ENCODE data around the gene DNAJB6. TPM values are rescaled to one million over a fixed set of nuclear protein-coding genes. Genes with fewer than 3 reads are reported as not detected.

DNAJB6 gene
- total RNA-seq, 1 donor from 2014 or later = 126 TPM

- Histone ChIP-seq H3K27me3 (ENCODE audit: control insufficient read depth, insufficient read depth, low read length) (no peaks in the 10 kb centered on the region), H3K36me3 (ENCODE audit: control insufficient read depth, insufficient read depth, low read length) (no peaks in the 10 kb centered on the region), H3K4me3 (ENCODE audit: low read depth, low read length) (no peak overlapping the region)
- no peak for DNase-seq (ENCODE audit: low read depth)
- TF ChIP-seq CTCF (IDR thresholded peaks at IDR 0.05; ENCODE audit: insufficient read depth, low read length, poor library complexity, severe bottlenecking) = no peak
These were observed 74.2 kb downstream of the DNAJB6 start for GRCh38 chr7:157410831-157411556.

- no peak for TF ChIP-seq CTCF (IDR thresholded peaks at IDR 0.05; ENCODE audit: insufficient read depth, low read length, poor library complexity, severe bottlenecking)
- Histone ChIP-seq H3K27me3 (ENCODE audit: control insufficient read depth, insufficient read depth, low read length) (no peaks in the 10 kb centered on the region), H3K36me3 (ENCODE audit: control insufficient read depth, insufficient read depth, low read length) (no peaks in the 10 kb centered on the region), H3K4me3 (ENCODE audit: low read depth, low read length) (no peak overlapping the region)
- DNase-seq (ENCODE audit: low read depth) = no peak
These were observed 74.8 kb downstream of the DNAJB6 start for GRCh38 chr7:157411580-157411979.

- TF ChIP-seq CTCF (IDR thresholded peaks at IDR 0.05; ENCODE audit: insufficient read depth, low read length, poor library complexity, severe bottlenecking) = no peak
- no peaks in the 10 kb centered on the region for H3K36me3 ChIP-seq (ENCODE audit: control insufficient read depth, insufficient read depth, low read length)
- H3K27me3 ChIP-seq (ENCODE audit: control insufficient read depth, insufficient read depth, low read length) = no peaks in the 10 kb centered on the region
- no peak overlapping the region for H3K4me3 ChIP-seq (ENCODE audit: low read depth, low read length)
- no peak for DNase-seq (ENCODE audit: low read depth)
These were observed 75.2 kb downstream of the DNAJB6 start for GRCh38 chr7:157412021-157412443.

GRCh38 chr7:157412491-157413180 is 75.8 kb downstream of the DNAJB6 start:
- no peaks in the 10 kb centered on the region for H3K27me3 ChIP-seq (ENCODE audit: control insufficient read depth, insufficient read depth, low read length)
- no peak for TF ChIP-seq CTCF (IDR thresholded peaks at IDR 0.05; ENCODE audit: insufficient read depth, low read length, poor library complexity, severe bottlenecking)
- H3K4me3 ChIP-seq (ENCODE audit: low read depth, low read length) = no peak overlapping the region
- no peak for DNase-seq (ENCODE audit: low read depth)
- no peaks in the 10 kb centered on the region for H3K36me3 ChIP-seq (ENCODE audit: control insufficient read depth, insufficient read depth, low read length)

- no peak for TF ChIP-seq CTCF (IDR thresholded peaks at IDR 0.05; ENCODE audit: insufficient read depth, low read length, poor library complexity, severe bottlenecking)
- no peaks in the 10 kb centered on the region for H3K27me3 ChIP-seq (ENCODE audit: control insufficient read depth, insufficient read depth, low read length)
- H3K4me3 ChIP-seq (ENCODE audit: low read depth, low read length) = no peak overlapping the region
- H3K36me3 ChIP-seq (ENCODE audit: control insufficient read depth, insufficient read depth, low read length) = no peaks in the 10 kb centered on the region
- no peak for DNase-seq (ENCODE audit: low read depth)
These were observed 77.3 kb downstream of the DNAJB6 start for GRCh38 chr7:157413881-157414701.

Measured in kidney epithelial cell (primary cell).